ENCODE results near the gene AKR1E2. TPM values are rescaled to one million over a fixed set of nuclear protein-coding genes. Genes with fewer than 3 reads are reported as not detected.
A peak's percentile ranks its signal among the peaks of the same experiment; 100 is the strongest.
"Not testable (repeated sequence)": the region's sequence is repeated elsewhere in the genome, so short reads cannot be mapped to it uniquely, and the experiment has no call there.

AKR1E2 gene
- total RNA-seq, 1 donor from 2014 or later = 5.4 TPM

GRCh38 chr10:4810092-4810491 lies 15.9 kb upstream of the AKR1E2 start:
- intact Hi-C loops (cut with DNase I) = no loop called here
- no peak for ATAC-seq
- no peak for DNase-seq (ENCODE audit: missing footprints)

DNA sequence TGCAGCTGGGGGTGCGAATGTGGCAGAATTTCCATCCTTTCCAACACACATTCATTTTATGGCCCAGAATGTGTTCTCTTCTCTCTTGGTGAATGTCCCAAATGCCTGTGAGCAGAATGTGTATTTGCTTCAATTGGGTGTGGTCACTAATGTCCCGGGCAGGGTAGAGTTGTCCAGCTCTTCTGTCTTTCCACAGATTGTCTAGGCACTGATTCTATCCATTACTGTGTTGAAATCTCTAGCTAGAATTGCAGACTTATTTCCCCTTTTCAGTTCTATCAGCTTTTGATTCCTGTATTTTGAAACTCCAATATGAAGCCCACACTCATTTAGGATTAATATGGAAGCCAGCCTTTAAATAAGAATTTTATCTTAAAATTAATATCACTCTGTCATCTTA lies 14.0 kb upstream of the AKR1E2 start:
- ATAC-seq (peak; percentile 49), DNase-seq (ENCODE audit: missing footprints) (no peak)
- intact Hi-C loops (cut with DNase I) = no loop called here

DNA sequence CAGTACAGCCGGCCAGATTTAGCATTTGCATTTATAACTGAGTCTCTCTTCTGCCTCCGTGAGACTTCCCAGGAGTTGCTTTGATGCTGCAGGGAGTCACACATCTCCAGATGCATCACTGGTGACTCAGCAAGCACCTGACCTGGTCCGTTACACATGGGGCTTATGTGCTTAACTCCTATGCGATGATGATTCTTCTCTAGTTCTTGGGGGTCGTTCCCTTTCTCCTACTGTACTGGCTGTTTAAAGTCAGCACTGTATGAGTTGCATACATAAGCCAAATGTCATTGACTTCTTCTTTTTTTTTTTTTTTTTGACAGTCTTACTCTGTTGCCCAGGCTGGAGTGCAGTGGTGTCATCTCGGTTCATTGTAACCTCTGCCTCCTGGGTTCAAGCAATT lies 13.0 kb upstream of the AKR1E2 start:
- intact Hi-C loops (cut with DNase I) = no loop called here
- DNase-seq (ENCODE audit: missing footprints) = no peak

DNA sequence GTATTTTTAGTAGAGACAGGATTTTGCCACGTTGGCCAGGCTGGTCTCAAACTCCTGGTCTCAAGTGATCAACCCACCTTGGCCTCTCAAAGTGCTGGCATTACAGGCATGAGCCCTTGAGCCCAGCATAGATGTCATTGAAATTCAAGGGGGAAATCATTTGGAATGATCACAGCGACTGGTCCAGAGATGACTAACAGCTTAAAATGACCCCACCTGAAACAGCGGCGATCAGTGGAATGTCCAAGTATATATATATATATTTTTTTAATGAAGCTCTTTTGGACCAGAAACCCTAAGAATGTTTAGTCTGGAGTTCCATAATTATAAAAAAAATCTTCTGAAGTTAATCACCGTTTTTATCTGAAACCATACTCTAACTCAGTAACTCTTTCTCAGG lies 12.5 kb upstream of the AKR1E2 start:
- intact Hi-C loops (cut with DNase I) = no loop called here
- no peak for DNase-seq (ENCODE audit: missing footprints)

More for the DNA sequence above, 13.0 kb upstream of the AKR1E2 start:
- ATAC-seq = no peak

DNA sequence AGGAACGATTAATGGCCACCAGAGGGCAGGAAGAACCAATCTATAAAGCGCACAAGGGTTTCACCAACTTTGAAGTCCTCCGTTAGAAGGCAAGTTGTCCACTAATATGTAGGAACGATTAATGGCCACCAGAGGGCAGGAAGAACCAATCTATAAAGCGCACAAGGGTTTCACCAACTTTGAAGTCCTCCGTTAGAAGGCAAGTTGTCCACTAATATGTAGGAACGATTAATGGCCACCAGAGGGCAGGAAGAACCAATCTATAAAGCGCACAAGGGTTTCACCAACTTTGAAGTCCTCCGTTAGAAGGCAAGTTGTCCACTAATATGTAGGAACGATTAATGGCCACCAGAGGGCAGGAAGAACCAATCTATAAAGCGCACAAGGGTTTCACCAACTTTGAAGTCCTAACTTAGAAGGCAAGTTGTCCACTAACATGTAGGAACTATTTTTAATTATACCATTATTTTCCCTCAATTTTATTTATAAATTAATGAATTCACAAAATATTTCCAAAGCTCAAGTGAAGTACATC lies 10.3 kb upstream of the AKR1E2 start:
- ATAC-seq; intact Hi-C loops (cut with DNase I); DNase-seq (ENCODE audit: missing footprints): not testable (repeated sequence)

More for the DNA sequence above, 12.5 kb upstream of the AKR1E2 start:
- ATAC-seq = no peak

GRCh38 chr10:4816966-4817365 lies 9.0 kb upstream of the AKR1E2 start:
- DNase-seq (ENCODE audit: missing footprints) (no peak), ATAC-seq (no peak)
- intact Hi-C loops (cut with DNase I) = no loop called here

GRCh38 chr10:4819067-4819466 lies 6.9 kb upstream of the AKR1E2 start:
- DNase-seq (ENCODE audit: missing footprints) = no peak
- ATAC-seq = no peak
- intact Hi-C loops (cut with DNase I) = no loop called here

DNA sequence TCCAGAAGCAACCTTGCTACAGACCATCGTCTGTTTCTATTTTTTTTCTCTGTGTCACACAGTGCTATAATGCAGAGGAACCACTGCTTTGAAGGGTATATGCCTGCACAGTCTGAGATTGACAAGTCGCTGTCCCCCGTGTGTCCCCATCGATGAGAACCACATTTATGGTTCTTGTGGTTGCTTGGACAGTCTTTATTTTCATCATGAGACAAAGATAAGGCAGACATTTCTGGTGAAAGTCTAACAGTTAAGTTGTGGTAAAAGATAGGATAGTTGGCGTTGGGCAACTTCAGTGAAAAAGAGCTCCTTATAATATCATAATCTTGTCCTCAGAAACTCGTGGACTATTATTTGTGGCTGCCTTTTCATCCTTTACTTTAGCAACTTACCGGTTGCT lies 6.3 kb upstream of the AKR1E2 start:
- DNase-seq (ENCODE audit: missing footprints) (no peak), ATAC-seq (no peak)
- intact Hi-C loops (cut with DNase I) = no loop called here

- ATAC-seq = peak; percentile 84
- intact Hi-C loops (cut with DNase I) = no loop called here
- DNase-seq (ENCODE audit: missing footprints) = no peak
These were observed 5.1 kb upstream of the AKR1E2 start for GRCh38 chr10:4820804-4821401.

DNA sequence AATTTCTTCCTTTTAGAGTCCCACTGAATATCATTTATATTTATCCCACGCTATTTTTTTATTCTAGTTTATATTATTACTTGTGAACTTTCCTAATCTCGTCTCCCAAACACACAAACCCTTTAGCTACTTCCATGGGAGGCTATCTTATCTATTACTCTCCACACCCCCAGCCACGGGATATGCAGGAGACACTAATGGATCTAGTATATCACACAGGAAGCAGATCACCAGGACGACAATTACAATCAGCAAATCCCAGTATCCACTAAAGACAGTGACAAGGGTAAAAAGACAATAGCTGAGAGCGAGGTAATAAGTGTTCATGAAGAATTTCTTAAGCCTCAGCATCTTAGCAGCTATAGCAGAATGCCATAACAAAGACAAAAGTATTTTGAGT lies 3.8 kb upstream of the AKR1E2 start:
- DNase-seq (ENCODE audit: missing footprints) (no peak), ATAC-seq (no peak)
- intact Hi-C loops (cut with DNase I) = no loop called here

DNA sequence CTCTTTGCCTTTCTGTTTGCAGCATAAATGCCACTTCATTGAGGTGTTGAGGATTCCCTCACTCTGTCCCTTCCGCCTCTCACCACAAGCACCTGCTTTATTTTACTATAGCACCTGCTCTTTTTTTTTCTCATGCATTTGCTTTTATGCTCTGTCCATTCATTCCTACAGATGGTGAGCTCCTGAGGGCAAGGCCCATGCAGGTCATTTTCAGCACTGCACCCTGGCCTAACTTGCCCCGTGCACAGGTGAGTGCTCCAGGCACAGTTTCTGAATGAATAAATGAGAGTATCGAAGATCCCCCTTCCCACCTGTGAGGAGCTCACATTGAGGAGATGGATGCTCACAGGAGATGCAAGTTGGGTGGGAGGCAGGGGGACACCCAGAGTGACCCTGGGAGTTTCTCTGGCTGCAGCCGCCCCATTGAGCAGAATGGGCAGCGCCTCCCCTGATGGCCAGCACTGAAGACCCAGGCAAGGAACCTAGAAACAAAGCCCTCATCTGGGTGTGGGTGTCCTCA lies 1.2 kb upstream of the AKR1E2 start:
- DNase-seq (ENCODE audit: missing footprints) (no peak), ATAC-seq (no peak)
- intact Hi-C loops (cut with DNase I) = no loop called here

DNA sequence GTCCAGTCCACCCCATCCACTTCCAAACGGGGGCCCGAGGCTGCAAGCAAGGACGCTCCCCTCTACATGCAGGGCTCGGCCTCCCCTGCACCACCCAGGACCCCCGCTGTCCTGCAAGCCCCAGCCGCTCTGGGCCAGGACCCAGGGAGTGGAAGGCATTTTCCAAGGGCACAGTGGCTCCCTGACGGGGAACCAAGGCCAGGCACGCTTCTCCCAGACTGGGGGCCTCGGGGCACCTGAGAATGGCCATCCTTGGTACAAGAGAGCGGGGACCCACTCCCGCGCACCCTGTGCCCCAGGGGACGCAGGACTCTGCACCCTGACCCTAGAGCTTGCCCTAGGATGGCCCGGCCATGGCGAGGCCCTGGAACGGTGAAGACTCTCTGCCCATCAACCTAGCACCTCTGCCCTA lies 545 bp upstream of the AKR1E2 start:
- intact Hi-C loops (cut with DNase I) = no loop called here
- DNase-seq (ENCODE audit: missing footprints) (no peak), ATAC-seq (no peak)

- DNase-seq (ENCODE audit: missing footprints) (no peak), ATAC-seq (no peak)
- intact Hi-C loops (cut with DNase I) = no loop called here
These were observed 851 bp downstream of the AKR1E2 start for GRCh38 chr10:4826792-4827324.

- no peak for DNase-seq (ENCODE audit: missing footprints)
- no peak for ATAC-seq
- intact Hi-C loops (cut with DNase I) = no loop called here
These were observed 2.0 kb downstream of the AKR1E2 start for GRCh38 chr10:4828005-4828404.

DNA sequence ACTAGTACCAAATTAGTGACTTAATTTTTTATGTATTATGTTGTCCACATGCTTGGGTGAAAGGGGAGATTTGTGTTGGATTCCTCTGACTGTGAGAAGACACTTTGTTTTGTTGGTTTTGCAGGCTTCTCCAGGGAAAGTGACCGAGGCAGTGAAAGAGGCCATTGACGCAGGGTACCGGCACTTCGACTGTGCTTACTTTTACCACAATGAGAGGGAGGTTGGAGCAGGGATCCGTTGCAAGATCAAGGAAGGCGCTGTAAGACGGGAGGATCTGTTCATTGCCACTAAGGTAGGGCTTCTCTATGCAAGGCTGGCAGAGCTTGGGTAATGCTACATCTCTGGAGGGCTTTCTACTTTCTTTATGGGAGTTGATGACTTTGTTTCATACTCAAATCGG lies 4.5 kb downstream of the AKR1E2 start:
- no peak for ATAC-seq
- intact Hi-C loops (cut with DNase I) = no loop called here
- DNase-seq (ENCODE audit: missing footprints) = no peak

DNA sequence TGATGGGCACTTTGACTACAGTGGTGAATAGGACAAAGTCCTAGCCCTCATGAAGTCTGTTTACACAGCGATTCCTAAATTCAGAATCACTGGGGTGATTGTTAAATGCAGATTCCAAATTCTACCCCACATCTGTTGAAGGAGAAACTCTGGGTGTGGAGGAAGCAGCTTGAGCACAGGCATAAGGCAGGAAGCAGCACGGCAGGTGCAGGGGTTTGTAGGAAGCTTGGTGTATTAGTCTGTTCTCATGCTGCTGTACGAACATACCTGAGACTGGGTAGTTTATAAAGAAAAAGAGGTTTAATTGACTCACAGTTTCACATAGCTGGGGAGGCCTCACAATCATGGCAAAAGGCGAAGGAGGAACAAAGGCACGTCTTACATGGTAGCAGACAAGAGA lies 5.1 kb downstream of the AKR1E2 start:
- DNase-seq (ENCODE audit: missing footprints) (no peak), ATAC-seq (no peak)
- intact Hi-C loops (cut with DNase I) = no loop called here

- ATAC-seq = no peak
- intact Hi-C loops (cut with DNase I) = no loop called here
- no peak for DNase-seq (ENCODE audit: missing footprints)
These were observed 7.3 kb downstream of the AKR1E2 start for GRCh38 chr10:4833286-4833685.

DNA sequence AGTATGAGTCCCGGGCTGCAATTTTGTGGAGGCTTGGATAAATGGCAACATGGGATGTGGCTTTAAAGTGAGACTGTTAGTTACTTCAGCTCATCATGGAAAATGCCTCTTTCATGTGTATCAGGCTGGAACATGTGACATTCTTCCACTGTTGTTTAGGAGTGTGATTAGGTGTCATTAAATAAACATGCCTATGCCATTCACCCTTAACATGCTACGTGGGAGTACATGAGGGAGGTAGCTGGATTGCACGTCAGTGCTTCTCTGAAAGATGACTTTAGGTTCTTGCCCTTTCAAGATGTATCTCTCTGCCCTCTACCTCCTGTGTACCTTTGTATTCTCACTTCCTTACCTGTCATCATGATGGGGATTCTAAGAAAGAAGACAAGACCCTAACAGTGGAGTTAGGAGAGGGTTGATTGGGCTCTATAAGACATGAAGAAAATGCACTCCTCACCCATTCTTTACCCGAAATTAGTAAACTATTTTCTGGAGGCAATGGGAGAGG lies 8.9 kb downstream of the AKR1E2 start:
- intact Hi-C loops (cut with DNase I) = no loop called here
- no peak for DNase-seq (ENCODE audit: missing footprints)
- ATAC-seq = no peak

GRCh38 chr10:4835494-4835918 lies 9.5 kb downstream of the AKR1E2 start:
- ATAC-seq (no peak), DNase-seq (ENCODE audit: missing footprints) (no peak)
- intact Hi-C loops (cut with DNase I) = no loop called here

DNA sequence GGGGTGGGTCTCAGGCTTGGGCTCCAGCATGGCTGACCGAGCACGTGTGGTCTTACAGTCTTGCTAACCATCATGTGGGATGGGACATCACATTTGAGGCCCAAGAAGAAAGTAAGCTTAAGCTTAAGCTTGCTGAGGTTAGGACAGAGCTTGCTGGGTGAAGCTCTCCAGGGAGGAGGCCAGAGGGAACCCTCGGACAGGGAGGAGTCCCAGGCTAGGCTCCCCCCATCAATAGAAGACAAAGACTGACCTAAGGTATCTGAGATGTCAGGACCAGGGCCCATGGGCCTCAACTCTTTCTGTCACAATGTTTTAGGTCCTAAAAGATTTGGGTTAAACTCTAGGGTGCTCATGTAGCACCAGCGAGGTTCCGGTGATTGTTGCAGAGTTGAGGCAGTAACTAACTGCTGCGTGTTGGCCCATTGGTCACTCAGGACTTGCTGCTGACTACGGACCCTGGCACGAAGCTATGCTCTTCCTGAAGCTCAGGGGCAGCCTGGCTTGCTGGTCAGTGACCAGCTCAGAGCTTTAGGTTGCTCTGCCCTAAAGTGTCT lies 10.5 kb downstream of the AKR1E2 start:
- ATAC-seq (no peak), DNase-seq (ENCODE audit: missing footprints) (no peak)
- intact Hi-C loops (cut with DNase I) = no loop called here

Data from Right ventricle myocardium inferior (tissue), 1 donor.